Type B pancreatic cell (in vitro differentiated cells): ENCODE results near the gene MEGF6. TPM values are rescaled to one million over a fixed set of nuclear protein-coding genes. Genes with fewer than 3 reads are reported as not detected.

ENCODE experiments used
- DNase-seq: peaks from one replicate; pipeline ENCODE4 v3.0.0; 2021; ENCODE audit warnings: mixed read lengths; ENCODE audit not compliant: unreplicated experiment; ENCODE audit errors: extremely low spot score
- H3K27ac Mint-ChIP-seq: 2 replicates; pipeline ENCODE4 v1.8.0; 2021; ENCODE audit warnings: mild to moderate bottlenecking, mixed read lengths
- H3K27me3 Mint-ChIP-seq: 2 replicates; pipeline ENCODE4 v1.8.0; 2021; ENCODE audit warnings: mixed read lengths
- H3K36me3 Mint-ChIP-seq: 2 replicates; pipeline ENCODE4 v1.8.0; 2021; ENCODE audit warnings: mixed read lengths
- H3K4me1 Mint-ChIP-seq: one replicate; pipeline ENCODE4 v1.8.0; 2021; ENCODE audit warnings: mixed read lengths; ENCODE audit not compliant: unreplicated experiment
- H3K4me3 Mint-ChIP-seq: 2 replicates; pipeline ENCODE4 v1.8.0; 2021; ENCODE audit warnings: mild to moderate bottlenecking, mixed read lengths
- H3K9me3 Mint-ChIP-seq: 2 replicates; pipeline ENCODE4 v1.8.0; 2021; ENCODE audit warnings: mixed read lengths
- total RNA-seq: library from RNA; stranded (reverse); gene quantifications from 2 replicates; pipeline ENCODE4 v1.2.1, GENCODE V29; 2021; ENCODE audit warnings: low replicate concordance
- TF ChIP-seq, protein P1 (sequence below): fragments of 200-600 bp; sonication (generic); conservative IDR thresholded peaks from 2 replicates; pipeline ENCODE4 v1.5.0; 2021; ENCODE audit warnings: antibody characterized with exemption, mild to moderate bottlenecking

Gene MEGF6
- total RNA-seq, 1 donor from 2014 or later = 61.7 TPM

GRCh38 chr1:3506041-3506440, 105.3 kb downstream of the MEGF6 start:
- Mint-ChIP-seq H3K27me3 (no peaks in the 10 kb centered on the region), H3K4me1 (no peaks in the 10 kb centered on the region), H3K36me3 (no peaks in the 10 kb centered on the region), H3K27ac (no peak overlapping the region), H3K4me3 (no peak overlapping the region), H3K9me3 (no peaks in the 10 kb centered on the region)
- DNase-seq = no peak
- TF ChIP-seq, protein P1, sequence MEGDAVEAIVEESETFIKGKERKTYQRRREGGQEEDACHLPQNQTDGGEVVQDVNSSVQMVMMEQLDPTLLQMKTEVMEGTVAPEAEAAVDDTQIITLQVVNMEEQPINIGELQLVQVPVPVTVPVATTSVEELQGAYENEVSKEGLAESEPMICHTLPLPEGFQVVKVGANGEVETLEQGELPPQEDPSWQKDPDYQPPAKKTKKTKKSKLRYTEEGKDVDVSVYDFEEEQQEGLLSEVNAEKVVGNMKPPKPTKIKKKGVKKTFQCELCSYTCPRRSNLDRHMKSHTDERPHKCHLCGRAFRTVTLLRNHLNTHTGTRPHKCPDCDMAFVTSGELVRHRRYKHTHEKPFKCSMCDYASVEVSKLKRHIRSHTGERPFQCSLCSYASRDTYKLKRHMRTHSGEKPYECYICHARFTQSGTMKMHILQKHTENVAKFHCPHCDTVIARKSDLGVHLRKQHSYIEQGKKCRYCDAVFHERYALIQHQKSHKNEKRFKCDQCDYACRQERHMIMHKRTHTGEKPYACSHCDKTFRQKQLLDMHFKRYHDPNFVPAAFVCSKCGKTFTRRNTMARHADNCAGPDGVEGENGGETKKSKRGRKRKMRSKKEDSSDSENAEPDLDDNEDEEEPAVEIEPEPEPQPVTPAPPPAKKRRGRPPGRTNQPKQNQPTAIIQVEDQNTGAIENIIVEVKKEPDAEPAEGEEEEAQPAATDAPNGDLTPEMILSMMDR = no peak

GRCh38 chr1:3505161-3505560, 106.1 kb downstream of the MEGF6 start:
- Mint-ChIP-seq H3K4me3 (no peak overlapping the region), H3K4me1 (no peaks in the 10 kb centered on the region), H3K36me3 (no peaks in the 10 kb centered on the region), H3K27ac (no peak overlapping the region), H3K27me3 (no peaks in the 10 kb centered on the region), H3K9me3 (no peaks in the 10 kb centered on the region)
- no peak for DNase-seq
- TF ChIP-seq, protein P1 = no peak

- H3K9me3 Mint-ChIP-seq = no peaks in the 10 kb centered on the region
- TF ChIP-seq, protein P1 = no peak
- no peaks in the 10 kb centered on the region for H3K27me3 Mint-ChIP-seq
- H3K4me1 Mint-ChIP-seq = no peaks in the 10 kb centered on the region
- no peak for DNase-seq
- H3K27ac Mint-ChIP-seq = no peak overlapping the region
- H3K36me3 Mint-ChIP-seq = no peaks in the 10 kb centered on the region
- H3K4me3 Mint-ChIP-seq = no peak overlapping the region
These were observed 106.5 kb downstream of the MEGF6 start for GRCh38 chr1:3504822-3505153.

- TF ChIP-seq, protein P1 = no peak
- Mint-ChIP-seq H3K36me3 (no peaks in the 10 kb centered on the region), H3K27me3 (no peaks in the 10 kb centered on the region), H3K4me1 (no peaks in the 10 kb centered on the region), H3K27ac (no peak overlapping the region), H3K9me3 (no peaks in the 10 kb centered on the region), H3K4me3 (no peak overlapping the region)
- DNase-seq = no peak
These were observed 107.0 kb downstream of the MEGF6 start for GRCh38 chr1:3504151-3504821.

- Mint-ChIP-seq H3K27me3 (no peaks in the 10 kb centered on the region), H3K4me1 (no peaks in the 10 kb centered on the region), H3K27ac (no peak overlapping the region), H3K9me3 (no peaks in the 10 kb centered on the region), H3K36me3 (no peaks in the 10 kb centered on the region), H3K4me3 (no peak overlapping the region)
- DNase-seq = no peak
- TF ChIP-seq, protein P1 = no peak
These were observed 107.8 kb downstream of the MEGF6 start for GRCh38 chr1:3503525-3503886.
